ENCODE measurements around the gene EPHX1.
A peak's percentile ranks its signal among the peaks of the same experiment; 100 is the strongest.
"Not testable (repeated sequence)": the region's sequence is repeated elsewhere in the genome, so short reads cannot be mapped to it uniquely, and the experiment has no call there.

The EPHX1 gene

DNA sequence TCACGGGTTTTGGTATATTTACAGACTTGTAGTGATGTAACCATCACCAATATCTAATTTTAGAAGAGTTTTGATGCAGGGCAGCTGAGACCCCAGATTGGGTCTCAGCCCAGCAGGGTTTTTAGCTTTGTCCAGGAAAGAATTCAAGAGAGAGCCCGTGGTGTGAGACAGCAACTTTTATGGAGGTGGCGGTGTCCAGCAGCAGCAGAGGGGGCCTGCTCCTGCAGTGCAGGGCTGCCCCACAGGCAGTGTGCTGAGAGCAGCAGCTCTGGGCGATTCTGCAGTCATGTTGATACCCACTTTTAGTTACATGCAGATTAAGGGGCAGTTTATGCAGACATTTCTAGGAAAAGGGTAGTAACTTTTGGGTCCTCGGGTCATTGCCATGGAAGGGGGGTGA lies 1.8 kb upstream of the EPHX1 start:
- TF ChIP-seq, protein P1, sequence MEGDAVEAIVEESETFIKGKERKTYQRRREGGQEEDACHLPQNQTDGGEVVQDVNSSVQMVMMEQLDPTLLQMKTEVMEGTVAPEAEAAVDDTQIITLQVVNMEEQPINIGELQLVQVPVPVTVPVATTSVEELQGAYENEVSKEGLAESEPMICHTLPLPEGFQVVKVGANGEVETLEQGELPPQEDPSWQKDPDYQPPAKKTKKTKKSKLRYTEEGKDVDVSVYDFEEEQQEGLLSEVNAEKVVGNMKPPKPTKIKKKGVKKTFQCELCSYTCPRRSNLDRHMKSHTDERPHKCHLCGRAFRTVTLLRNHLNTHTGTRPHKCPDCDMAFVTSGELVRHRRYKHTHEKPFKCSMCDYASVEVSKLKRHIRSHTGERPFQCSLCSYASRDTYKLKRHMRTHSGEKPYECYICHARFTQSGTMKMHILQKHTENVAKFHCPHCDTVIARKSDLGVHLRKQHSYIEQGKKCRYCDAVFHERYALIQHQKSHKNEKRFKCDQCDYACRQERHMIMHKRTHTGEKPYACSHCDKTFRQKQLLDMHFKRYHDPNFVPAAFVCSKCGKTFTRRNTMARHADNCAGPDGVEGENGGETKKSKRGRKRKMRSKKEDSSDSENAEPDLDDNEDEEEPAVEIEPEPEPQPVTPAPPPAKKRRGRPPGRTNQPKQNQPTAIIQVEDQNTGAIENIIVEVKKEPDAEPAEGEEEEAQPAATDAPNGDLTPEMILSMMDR (IDR thresholded peaks at IDR 0.05; ENCODE audit: insufficient read depth, missing control alignments): no peak
- DNase-seq (ENCODE audit: insufficient read length, low spot score) (no peak), FAIRE-seq (no peak)

DNA sequence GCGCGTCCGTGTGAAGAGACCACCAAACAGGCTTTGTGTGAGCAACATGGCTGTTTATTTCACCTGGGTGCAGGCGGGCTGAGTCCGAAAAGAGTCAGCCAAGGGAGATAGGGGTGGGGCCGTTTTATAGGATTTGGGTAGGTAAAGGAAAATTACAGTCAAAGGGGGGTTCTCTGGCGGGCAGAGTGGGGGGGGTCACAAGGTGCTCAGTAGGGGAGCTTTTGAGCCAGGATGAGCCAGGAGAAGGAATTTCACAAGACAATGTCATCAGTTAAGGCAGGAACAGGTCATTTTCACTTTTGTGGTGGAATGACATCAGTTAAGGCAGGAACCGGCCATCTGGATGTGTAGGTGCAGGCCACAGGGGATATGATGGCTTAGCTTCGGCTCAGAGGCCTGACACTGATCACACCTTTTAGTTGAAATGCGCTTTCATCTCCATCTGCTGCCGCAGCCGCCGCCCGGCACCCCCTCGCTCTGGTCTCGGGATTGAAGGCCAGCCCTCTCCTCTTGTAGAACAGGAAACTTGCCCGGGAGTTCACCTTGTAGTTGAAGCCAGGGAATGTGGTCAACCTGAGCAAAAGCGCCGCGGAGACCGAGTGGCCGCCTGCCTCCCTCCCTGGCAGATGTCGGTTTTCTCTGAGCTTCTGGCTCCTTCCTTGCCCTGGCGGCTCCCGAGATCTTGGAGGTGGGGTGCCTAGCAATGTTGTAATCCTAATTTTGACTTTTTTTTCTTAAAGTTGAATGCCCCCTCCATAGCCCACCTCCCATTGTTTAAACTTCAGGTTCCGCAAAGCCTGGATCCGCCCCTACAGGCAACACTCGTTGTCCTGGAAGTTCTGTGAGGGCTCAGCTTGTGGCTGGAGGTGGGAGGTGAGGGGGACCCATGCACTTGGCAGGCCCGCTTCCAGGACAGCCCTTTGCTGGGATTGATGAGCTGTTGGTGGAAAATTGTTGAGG lies 935 bp downstream of the EPHX1 start:
- FAIRE-seq; DNase-seq (ENCODE audit: insufficient read length, low spot score): not testable (repeated sequence)

DNA sequence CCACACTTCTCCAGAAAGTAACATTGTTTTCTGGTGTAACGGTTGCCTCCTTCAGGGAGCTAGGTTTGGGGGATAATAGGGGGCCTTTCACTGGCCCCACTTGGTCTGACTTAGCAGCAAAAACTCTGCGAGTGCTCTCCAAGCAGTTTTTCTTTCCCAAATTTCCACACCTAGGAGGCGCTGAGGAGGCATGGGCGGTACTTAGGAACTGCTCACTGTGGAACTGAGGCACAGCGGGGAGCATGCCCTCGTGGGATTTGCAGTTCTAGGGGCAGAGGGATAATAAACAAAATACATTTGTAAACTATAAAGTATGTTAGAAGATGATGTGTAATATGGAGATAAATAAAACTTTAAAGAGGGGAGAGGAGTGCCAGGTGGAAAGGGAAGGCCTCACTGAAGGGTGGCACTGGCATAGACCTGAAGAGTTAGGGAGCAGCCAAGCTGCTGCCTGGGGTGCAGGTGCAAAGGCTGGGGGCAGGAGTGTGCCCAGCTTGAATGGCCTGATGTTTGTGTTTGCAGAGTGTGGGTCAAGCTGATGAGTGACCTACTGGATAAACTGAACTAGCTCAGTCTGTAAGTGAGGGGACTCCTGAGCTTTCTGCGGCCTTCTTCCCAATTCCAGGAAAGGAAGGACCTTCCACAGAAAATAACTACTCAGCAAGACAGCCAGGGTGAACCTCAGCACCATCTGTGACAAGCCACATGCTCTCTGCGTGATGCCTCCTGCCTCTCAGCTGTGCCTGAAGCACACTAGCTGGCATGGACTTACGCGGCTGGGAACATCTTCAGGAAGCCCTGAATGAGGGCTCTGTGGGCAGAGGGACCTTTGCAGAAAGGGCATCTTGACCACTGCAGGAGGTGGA lies 1.9 kb downstream of the EPHX1 start:
- DNase-seq (ENCODE audit: insufficient read length, low spot score): no peak
- FAIRE-seq: no peak
- TF ChIP-seq, protein P1 (IDR thresholded peaks at IDR 0.05; ENCODE audit: insufficient read depth, missing control alignments): peak; percentile 38

DNA sequence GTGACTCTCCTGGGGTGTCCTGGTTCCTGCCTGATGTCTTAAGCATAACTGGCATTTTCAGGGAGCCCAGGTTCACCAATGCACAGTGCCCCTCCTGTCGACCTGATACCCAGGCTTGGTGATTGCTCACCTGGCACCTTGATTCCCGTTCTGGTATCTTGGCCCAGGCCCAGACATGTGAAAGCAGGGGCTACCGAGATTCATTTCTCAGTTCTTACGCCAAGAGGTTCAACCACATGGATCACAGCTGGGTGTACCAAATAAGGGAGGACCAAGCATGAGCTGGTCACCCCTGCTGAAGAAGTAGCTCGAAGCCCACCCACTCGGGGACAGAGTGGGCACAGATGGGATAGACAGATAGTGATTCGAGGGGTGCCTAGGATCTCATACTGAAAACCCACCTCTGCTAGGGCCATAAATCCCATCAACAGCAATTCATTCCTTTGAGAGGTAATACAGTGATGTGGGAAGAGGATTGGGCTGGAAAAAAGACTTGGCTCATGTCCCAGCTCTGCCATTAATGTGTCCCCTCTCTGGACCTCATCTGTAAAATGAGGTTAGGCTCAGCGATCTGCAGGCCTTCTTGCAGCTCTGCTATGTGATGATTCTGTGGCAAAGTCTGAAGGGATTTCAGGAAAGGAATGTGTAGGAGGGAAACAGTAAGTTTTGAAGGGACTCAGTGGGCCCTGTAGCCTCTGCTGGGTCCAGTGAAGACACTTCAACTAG lies 2.7 kb downstream of the EPHX1 start:
- TF ChIP-seq, protein P1 (IDR thresholded peaks at IDR 0.05; ENCODE audit: insufficient read depth, missing control alignments): no peak
- FAIRE-seq (no peak), DNase-seq (ENCODE audit: insufficient read length, low spot score) (no peak)

DNA sequence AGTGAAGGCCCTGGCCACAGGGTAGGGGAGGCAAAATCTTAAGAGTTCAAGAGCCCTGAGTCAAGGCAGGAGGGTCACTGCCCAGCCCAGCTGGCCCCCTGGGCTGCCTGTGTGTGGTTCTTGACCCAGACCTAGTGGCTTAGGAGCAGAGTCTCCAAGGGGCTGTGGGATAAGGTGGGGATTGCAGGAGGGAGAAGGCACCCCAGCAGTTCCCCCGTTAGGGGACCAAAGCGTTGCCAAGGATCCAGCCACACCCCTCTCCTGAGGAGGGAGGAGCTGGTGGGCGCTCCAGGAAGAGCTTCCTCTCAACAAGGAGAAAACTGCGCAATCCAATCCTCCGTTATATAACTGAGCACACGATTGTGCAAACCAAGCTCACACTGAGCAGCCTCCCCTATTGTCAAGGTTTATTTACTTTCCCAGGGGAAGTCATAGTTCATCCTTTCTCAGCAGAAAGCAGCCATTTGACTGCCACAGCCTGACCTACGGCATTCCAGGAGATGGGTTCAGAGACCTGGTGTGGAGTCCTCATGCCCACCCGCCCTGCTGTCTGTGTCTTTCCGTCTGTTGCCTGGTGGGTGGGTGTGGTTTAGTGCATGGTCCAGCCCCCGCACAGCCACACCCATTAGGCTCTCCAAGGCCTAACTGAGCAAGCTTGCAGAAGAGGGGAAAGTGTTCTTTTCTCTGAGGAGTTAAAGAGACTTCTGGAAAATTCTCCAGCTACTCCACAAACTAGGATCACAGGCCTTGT lies 3.5 kb downstream of the EPHX1 start:
- TF ChIP-seq, protein P1 (IDR thresholded peaks at IDR 0.05; ENCODE audit: insufficient read depth, missing control alignments): no peak
- FAIRE-seq (no peak), DNase-seq (ENCODE audit: insufficient read length, low spot score) (no peak)

DNA sequence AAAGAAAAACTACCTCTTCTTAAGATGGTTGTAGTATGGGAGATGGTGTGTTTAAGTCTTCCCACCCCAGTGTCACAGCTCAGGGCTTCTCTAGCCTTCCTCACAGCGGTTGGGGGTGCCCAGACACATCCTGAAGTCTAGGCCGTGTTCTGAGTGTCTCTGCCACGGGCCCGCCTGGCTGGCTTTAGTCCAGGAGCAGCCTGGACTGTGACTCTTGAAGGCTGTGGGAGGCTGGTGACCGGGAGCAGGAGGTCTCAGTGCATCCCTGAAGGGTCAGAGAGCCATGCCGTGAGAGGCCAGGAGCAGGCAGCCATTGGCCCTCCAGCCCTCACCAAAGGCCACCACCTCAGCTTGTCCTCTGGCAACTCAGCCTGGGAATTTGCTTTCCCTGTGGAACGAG lies 4.5 kb downstream of the EPHX1 start:
- DNase-seq (ENCODE audit: insufficient read length, low spot score) (no peak), FAIRE-seq (no peak)
- TF ChIP-seq, protein P1 (IDR thresholded peaks at IDR 0.05; ENCODE audit: insufficient read depth, missing control alignments): no peak

DNA sequence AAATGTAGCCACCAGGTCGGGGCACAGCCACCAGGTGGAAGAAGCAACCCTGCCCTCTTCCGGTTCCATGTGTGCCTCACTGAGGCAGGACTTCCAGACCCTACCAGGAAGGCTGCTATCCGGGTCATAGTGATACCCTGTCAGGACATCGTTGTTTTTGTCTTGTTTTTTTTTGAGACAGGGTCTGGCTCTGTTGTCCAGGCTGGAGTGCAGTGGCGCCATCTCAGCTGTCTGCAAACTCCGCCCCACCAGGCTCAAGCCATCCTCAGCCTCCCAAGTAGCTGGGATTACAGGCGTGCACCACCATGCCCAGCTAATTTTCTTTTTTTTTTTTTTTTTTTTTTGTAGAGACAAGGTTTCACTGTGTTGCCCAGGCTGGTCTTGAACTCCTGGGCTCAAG lies 5.2 kb downstream of the EPHX1 start:
- not testable (repeated sequence) for FAIRE-seq; DNase-seq (ENCODE audit: insufficient read length, low spot score)
